Superior temporal gyrus (tissue), 1 donor: ENCODE data around the gene TF.
A peak's percentile ranks its signal among the peaks of the same experiment; 100 is the strongest.
"Not testable (repeated sequence)": the region's sequence is repeated elsewhere in the genome, so short reads cannot be mapped to it uniquely, and the experiment has no call there.

Source experiments
- DNase-seq: peaks from one replicate; pipeline ENCODE4 v3.0.0-alpha.2; 2016; ENCODE audit errors: extremely low spot score

Gene TF

GRCh38 chr3:133763797-133764683 lies 17.8 kb downstream of the TF start:
- DNase-seq, result peak; percentile 36

- no peak for DNase-seq
Measured at GRCh38 chr3:133765256-133765655, 19.1 kb downstream of the TF start.

GRCh38 chr3:133767607-133768006 lies 21.4 kb downstream of the TF start:
- DNase-seq, result no peak

GRCh38 chr3:133769536-133769935 lies 23.3 kb downstream of the TF start:
- no peak for DNase-seq

- DNase-seq, result no peak
Measured at GRCh38 chr3:133773732-133774131, 27.5 kb downstream of the TF start.

- no peak for DNase-seq
Measured at GRCh38 chr3:133775309-133775708, 29.1 kb downstream of the TF start.

GRCh38 chr3:133775835-133776234 lies 29.6 kb downstream of the TF start:
- DNase-seq, result no peak

GRCh38 chr3:133776794-133777438 lies 30.7 kb downstream of the TF start:
- no peak for DNase-seq

- no peak for DNase-seq
Measured at GRCh38 chr3:133777807-133778568, 31.8 kb downstream of the TF start.

- DNase-seq, result no peak
Measured at GRCh38 chr3:133779626-133780203, 33.5 kb downstream of the TF start.

GRCh38 chr3:133780756-133781155 lies 34.6 kb downstream of the TF start:
- not testable (repeated sequence) for DNase-seq

- no peak for DNase-seq
Measured at GRCh38 chr3:133781570-133781969, 35.4 kb downstream of the TF start.

GRCh38 chr3:133782454-133782853 lies 36.3 kb downstream of the TF start:
- DNase-seq, result no peak

GRCh38 chr3:133783762-133784161 lies 37.6 kb downstream of the TF start:
- no peak for DNase-seq

- no peak for DNase-seq
Measured at GRCh38 chr3:133788024-133788423, 41.8 kb downstream of the TF start.

GRCh38 chr3:133792171-133792763 lies 46.1 kb downstream of the TF start:
- no peak for DNase-seq

GRCh38 chr3:133797396-133798105 lies 51.4 kb downstream of the TF start:
- no peak for DNase-seq

- DNase-seq, result no peak
Measured at GRCh38 chr3:133799794-133800585, 53.8 kb downstream of the TF start.

- DNase-seq, result no peak
Measured at GRCh38 chr3:133803469-133803868, 57.3 kb downstream of the TF start.

GRCh38 chr3:133804896-133805295 lies 58.7 kb downstream of the TF start:
- DNase-seq, result no peak
